NT2/D1 (cell line): ENCODE results near the gene SPTBN2.

Source experiments
- YY1 ChIP-seq: IDR thresholded peaks from 2 replicates; pipeline ENCODE4 v1.6.1; 2011; ENCODE audit not compliant: insufficient read length, insufficient read depth
- ZNF274 ChIP-seq: IDR thresholded peaks from 2 replicates; pipeline ENCODE4 v1.6.1; 2011; ENCODE audit warnings: mild to moderate bottlenecking, low read depth, low read length

GRCh38 chr11:66652651-66653050 is 76.4 kb downstream of the SPTBN2 start:
- TF ChIP-seq YY1 (no peak), ZNF274 (no peak)
